Measurements from ENCODE around the gene SUPT20HL1.

Gene SUPT20HL1

GRCh38 chrX:24325231-24325630, 35.2 kb upstream of the SUPT20HL1 start:
- TF ChIP-seq, protein P1, sequence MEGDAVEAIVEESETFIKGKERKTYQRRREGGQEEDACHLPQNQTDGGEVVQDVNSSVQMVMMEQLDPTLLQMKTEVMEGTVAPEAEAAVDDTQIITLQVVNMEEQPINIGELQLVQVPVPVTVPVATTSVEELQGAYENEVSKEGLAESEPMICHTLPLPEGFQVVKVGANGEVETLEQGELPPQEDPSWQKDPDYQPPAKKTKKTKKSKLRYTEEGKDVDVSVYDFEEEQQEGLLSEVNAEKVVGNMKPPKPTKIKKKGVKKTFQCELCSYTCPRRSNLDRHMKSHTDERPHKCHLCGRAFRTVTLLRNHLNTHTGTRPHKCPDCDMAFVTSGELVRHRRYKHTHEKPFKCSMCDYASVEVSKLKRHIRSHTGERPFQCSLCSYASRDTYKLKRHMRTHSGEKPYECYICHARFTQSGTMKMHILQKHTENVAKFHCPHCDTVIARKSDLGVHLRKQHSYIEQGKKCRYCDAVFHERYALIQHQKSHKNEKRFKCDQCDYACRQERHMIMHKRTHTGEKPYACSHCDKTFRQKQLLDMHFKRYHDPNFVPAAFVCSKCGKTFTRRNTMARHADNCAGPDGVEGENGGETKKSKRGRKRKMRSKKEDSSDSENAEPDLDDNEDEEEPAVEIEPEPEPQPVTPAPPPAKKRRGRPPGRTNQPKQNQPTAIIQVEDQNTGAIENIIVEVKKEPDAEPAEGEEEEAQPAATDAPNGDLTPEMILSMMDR (conservative IDR thresholded peaks at IDR 0.05; ENCODE audit: low read depth, low read length), result no peak
- no peak for DNase-seq (ENCODE audit: low read depth)
- no peak overlapping the region for H3K4me3 ChIP-seq (ENCODE audit: low read depth, low read length)

GRCh38 chrX:24332878-24333277, 27.6 kb upstream of the SUPT20HL1 start:
- H3K4me3 ChIP-seq (ENCODE audit: low read depth, low read length), result no peak overlapping the region
- no peak for DNase-seq (ENCODE audit: low read depth)
- TF ChIP-seq, protein P1 (conservative IDR thresholded peaks at IDR 0.05; ENCODE audit: low read depth, low read length), result no peak

DNA sequence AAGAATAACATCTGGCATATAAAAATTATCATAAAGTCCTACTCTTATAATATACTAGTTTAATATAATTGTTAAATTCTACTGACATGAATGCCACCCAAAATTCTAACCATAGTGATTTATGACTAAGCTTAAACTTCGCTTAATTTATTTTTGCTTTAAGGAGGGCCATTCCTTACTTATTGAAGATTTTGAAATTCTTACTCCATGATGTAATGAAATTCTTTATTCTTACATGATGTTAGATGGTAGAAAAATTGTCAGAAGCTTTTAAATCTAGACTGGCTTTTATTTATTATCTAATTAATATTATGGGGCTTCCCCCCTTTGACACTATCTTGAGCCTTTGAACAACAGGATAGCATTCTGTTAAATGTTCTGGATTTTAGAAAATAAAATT, 27.1 kb upstream of the SUPT20HL1 start:
- H3K4me3 ChIP-seq (ENCODE audit: low read depth, low read length), result no peak overlapping the region
- DNase-seq (ENCODE audit: low read depth), result no peak
- TF ChIP-seq, protein P1 (conservative IDR thresholded peaks at IDR 0.05; ENCODE audit: low read depth, low read length), result no peak

GRCh38 chrX:24334461-24334860, 26.0 kb upstream of the SUPT20HL1 start:
- DNase-seq (ENCODE audit: low read depth), result no peak
- TF ChIP-seq, protein P1 (conservative IDR thresholded peaks at IDR 0.05; ENCODE audit: low read depth, low read length), result no peak
- H3K4me3 ChIP-seq (ENCODE audit: low read depth, low read length), result no peak overlapping the region

DNA sequence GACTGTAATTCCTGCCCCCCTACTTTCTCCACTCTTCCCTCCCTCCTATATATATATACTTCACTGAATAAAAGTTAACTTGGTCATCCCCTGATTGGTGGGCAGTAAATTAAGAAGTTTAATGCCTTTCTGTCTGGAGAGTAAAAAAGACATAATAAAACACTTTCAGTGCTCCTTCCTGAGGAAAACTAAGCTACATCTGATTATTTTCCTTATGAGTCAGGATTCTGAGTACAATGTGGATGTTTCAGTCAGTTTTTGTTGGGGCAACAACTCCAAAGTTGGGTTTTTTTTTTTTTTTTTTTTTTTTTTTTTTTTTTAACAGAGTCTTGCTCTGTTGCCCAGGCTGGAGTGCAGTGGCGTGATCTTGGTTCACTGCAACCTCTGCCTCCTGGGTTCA, 24.6 kb upstream of the SUPT20HL1 start:
- TF ChIP-seq, protein P1 (conservative IDR thresholded peaks at IDR 0.05; ENCODE audit: low read depth, low read length), result no peak
- no peak overlapping the region for H3K4me3 ChIP-seq (ENCODE audit: low read depth, low read length)
- DNase-seq (ENCODE audit: low read depth), result no peak

- no peak for DNase-seq (ENCODE audit: low read depth)
- TF ChIP-seq, protein P1 (conservative IDR thresholded peaks at IDR 0.05; ENCODE audit: low read depth, low read length), result no peak
- H3K4me3 ChIP-seq (ENCODE audit: low read depth, low read length), result no peak overlapping the region
These were observed 20.5 kb upstream of the SUPT20HL1 start for GRCh38 chrX:24339911-24340310.

- no peak for DNase-seq (ENCODE audit: low read depth)
- no peak overlapping the region for H3K4me3 ChIP-seq (ENCODE audit: low read depth, low read length)
- TF ChIP-seq, protein P1 (conservative IDR thresholded peaks at IDR 0.05; ENCODE audit: low read depth, low read length), result no peak
These were observed 19.9 kb upstream of the SUPT20HL1 start for GRCh38 chrX:24340501-24340900.
